ENCODE results near the gene DPEP2.

The DPEP2 gene

DNA sequence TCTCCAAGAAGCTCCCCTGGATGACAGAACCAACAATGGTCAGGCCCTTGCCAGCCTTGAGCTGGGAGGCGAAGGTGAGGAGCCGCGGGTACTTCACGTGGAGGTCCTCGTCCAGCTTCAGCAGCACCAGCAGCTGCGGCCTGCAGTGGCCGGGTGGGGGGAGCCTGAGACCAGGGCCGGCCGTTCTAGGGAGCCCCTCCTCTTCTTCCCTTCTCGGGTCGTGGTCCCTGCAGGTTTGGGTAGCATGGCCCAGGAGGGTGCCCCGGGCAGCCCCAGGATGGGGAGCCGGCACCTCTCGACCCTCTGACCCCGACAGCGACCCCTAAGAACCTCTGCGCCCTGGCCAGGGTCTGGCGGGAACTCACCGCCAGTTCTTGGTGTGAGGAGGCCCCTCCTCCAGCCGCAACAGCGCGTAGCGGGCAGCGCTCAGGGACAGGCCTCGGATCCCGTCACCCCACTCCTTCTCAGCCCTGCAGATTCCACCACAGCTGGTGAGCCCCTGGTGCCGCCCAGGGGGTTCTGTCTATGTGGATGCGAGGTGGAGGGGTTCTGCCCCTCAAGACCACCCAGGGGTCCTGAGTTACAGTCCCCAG, 52.2 kb downstream of the DPEP2 start:
- Histone ChIP-seq H3K9ac (ENCODE audit: low read depth, low read length) (no peak overlapping the region), H3K27me3 (ENCODE audit: insufficient read depth, low read length, poor library complexity) (no peaks in the 10 kb centered on the region), H4K20me1 (ENCODE audit: insufficient read depth, low read length) (no peaks in the 10 kb centered on the region), H3K4me3 (ENCODE audit: low read depth in 1 of 2, low read length in 2 of 2) (no peak overlapping the region), H3K4me2 (ENCODE audit: insufficient read depth, low read length) (no peak overlapping the region), H3K79me2 (ENCODE audit: insufficient read depth, low read length) (no peaks in the 10 kb centered on the region), H3K27ac (ENCODE audit: low read length) (no peak overlapping the region), H2AFZ (ENCODE audit: low read depth, low read length) (no peak overlapping the region), H3K9me3 (ENCODE audit: insufficient read depth, low read length, severe bottlenecking) (no peaks in the 10 kb centered on the region), H3K36me3 (ENCODE audit: insufficient read depth, low read length) (peaks cover 92% of the 10 kb centered on the region), H3K4me1 (ENCODE audit: insufficient read depth, low read length) (no peaks in the 10 kb centered on the region)
- TF ChIP-seq, protein P1, sequence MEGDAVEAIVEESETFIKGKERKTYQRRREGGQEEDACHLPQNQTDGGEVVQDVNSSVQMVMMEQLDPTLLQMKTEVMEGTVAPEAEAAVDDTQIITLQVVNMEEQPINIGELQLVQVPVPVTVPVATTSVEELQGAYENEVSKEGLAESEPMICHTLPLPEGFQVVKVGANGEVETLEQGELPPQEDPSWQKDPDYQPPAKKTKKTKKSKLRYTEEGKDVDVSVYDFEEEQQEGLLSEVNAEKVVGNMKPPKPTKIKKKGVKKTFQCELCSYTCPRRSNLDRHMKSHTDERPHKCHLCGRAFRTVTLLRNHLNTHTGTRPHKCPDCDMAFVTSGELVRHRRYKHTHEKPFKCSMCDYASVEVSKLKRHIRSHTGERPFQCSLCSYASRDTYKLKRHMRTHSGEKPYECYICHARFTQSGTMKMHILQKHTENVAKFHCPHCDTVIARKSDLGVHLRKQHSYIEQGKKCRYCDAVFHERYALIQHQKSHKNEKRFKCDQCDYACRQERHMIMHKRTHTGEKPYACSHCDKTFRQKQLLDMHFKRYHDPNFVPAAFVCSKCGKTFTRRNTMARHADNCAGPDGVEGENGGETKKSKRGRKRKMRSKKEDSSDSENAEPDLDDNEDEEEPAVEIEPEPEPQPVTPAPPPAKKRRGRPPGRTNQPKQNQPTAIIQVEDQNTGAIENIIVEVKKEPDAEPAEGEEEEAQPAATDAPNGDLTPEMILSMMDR (IDR thresholded peaks at IDR 0.05; ENCODE audit: borderline replicate concordance, extremely low read depth, low read length, poor library complexity, severe bottlenecking) = no peak
- no peak for TF ChIP-seq EZH2 (IDR thresholded peaks at IDR 0.05; ENCODE audit: borderline replicate concordance, low read depth, low read length, severe bottlenecking)
- ATAC-seq (ENCODE audit: insufficient read depth, low read depth) = no peak
- DNase-seq = no peak

DNA sequence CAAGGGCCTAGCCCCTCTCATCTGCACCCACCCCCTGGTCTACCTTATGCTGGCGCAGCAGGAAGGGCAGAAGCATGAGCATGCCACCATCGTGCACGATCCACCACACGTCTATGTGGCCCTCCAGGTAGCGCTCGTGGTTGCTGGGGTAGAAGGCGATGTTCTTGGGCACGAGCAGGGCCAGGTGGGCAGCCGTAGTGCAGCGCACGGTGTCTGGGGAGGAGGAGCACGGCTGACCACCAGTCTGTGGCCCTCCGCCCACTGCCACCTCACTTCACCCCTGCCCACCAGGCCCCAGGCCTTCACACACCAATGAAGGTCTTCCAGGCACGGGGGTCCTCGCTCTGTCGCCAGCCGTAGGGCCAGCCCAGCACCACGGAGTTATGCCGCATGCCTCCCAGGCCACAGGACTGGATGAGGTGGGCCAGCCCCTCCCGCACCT, 53.1 kb downstream of the DPEP2 start:
- Histone ChIP-seq H3K27ac (ENCODE audit: low read length) (no peak overlapping the region), H3K79me2 (ENCODE audit: insufficient read depth, low read length) (no peaks in the 10 kb centered on the region), H3K4me1 (ENCODE audit: insufficient read depth, low read length) (no peaks in the 10 kb centered on the region), H3K9me3 (ENCODE audit: insufficient read depth, low read length, severe bottlenecking) (no peaks in the 10 kb centered on the region), H3K4me3 (ENCODE audit: low read depth in 1 of 2, low read length in 2 of 2) (no peak overlapping the region), H3K27me3 (ENCODE audit: insufficient read depth, low read length, poor library complexity) (no peaks in the 10 kb centered on the region), H3K9ac (ENCODE audit: low read depth, low read length) (no peak overlapping the region), H4K20me1 (ENCODE audit: insufficient read depth, low read length) (no peaks in the 10 kb centered on the region), H3K36me3 (ENCODE audit: insufficient read depth, low read length) (peaks cover 91% of the 10 kb centered on the region), H3K4me2 (ENCODE audit: insufficient read depth, low read length) (no peak overlapping the region), H2AFZ (ENCODE audit: low read depth, low read length) (no peak overlapping the region)
- TF ChIP-seq, protein P1 (IDR thresholded peaks at IDR 0.05; ENCODE audit: borderline replicate concordance, extremely low read depth, low read length, poor library complexity, severe bottlenecking) = no peak
- no peak for TF ChIP-seq EZH2 (IDR thresholded peaks at IDR 0.05; ENCODE audit: borderline replicate concordance, low read depth, low read length, severe bottlenecking)
- ATAC-seq (ENCODE audit: insufficient read depth, low read depth) (no peak), DNase-seq (no peak)

DNA sequence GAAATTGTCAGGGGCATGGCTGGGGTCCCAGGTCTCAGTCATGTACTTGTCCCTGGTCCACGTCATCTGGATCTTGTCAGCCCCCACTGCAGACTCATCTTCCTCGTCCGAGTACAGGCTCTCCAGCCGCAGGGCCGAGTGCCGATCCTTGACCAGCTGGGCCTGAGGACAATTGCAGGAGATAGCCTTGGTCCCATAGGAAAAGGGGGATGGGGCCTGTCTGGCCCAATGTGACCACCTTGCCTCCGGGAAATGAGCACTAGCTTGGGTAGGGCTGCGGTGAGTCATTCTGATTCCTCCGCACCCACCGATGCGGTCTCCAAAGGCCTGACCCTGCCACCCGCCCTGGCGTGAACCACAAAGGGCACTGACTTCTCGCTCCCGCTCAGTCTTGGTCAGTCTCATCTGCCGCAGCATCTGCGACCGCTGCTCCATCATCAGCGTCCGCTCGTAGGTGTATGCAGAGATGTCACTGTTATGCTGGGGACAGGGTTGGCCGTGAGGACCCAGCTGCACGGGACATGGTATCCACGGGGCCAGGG, 53.8 kb downstream of the DPEP2 start:
- Histone ChIP-seq H3K9me3 (ENCODE audit: insufficient read depth, low read length, severe bottlenecking) (no peaks in the 10 kb centered on the region), H3K27me3 (ENCODE audit: insufficient read depth, low read length, poor library complexity) (no peaks in the 10 kb centered on the region), H2AFZ (ENCODE audit: low read depth, low read length) (no peak overlapping the region), H3K9ac (ENCODE audit: low read depth, low read length) (no peak overlapping the region), H3K79me2 (ENCODE audit: insufficient read depth, low read length) (no peaks in the 10 kb centered on the region), H3K4me2 (ENCODE audit: insufficient read depth, low read length) (no peak overlapping the region), H4K20me1 (ENCODE audit: insufficient read depth, low read length) (no peaks in the 10 kb centered on the region), H3K4me3 (ENCODE audit: low read depth in 1 of 2, low read length in 2 of 2) (no peak overlapping the region), H3K27ac (ENCODE audit: low read length) (no peak overlapping the region), H3K36me3 (ENCODE audit: insufficient read depth, low read length) (peaks cover 84% of the 10 kb centered on the region), H3K4me1 (ENCODE audit: insufficient read depth, low read length) (no peaks in the 10 kb centered on the region)
- TF ChIP-seq, protein P1 (IDR thresholded peaks at IDR 0.05; ENCODE audit: borderline replicate concordance, extremely low read depth, low read length, poor library complexity, severe bottlenecking) = no peak
- TF ChIP-seq EZH2 (IDR thresholded peaks at IDR 0.05; ENCODE audit: borderline replicate concordance, low read depth, low read length, severe bottlenecking) = no peak
- DNase-seq (no peak), ATAC-seq (ENCODE audit: insufficient read depth, low read depth) (no peak)

Data from DND-41 (cell line).